NCI-H2227 (cell line): ENCODE measurements around the gene SRSF5.
"Not testable (repeated sequence)": the region's sequence is repeated elsewhere in the genome, so short reads cannot be mapped to it uniquely, and the experiment has no call there.

Experiments
- DNase-seq: peaks from one replicate; lab custom pipeline; 2025; ENCODE audit not compliant: unreplicated experiment; lab: John Stamatoyannopoulos, UW

SRSF5 gene

DNA sequence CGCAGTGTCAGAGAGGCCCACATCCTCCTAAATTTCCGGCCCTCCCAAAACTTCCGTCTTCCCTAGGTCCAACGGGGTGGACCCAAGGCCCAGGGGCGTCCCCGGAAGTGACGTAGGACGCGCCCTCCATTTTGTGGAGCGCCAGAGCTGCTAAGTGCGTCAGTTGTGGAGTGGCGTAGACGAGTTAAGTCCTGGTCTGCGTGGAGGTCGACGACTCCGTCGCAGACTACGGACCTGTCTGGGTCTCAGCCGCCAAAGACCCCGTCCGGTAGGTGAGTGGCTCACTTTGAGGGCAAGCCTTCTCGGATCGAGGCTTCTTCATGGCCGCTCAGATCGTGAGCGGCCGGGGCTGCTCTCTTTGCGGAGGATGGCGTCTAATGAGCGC, at the start of gene SRSF5:
Gene SRSF5 (plus strand): TSS at position 159 of the 385 bp plus-strand sequence. CDS start 1,015 bp downstream, outside the sequence.
- DNase-seq: peak; percentile 97

DNA sequence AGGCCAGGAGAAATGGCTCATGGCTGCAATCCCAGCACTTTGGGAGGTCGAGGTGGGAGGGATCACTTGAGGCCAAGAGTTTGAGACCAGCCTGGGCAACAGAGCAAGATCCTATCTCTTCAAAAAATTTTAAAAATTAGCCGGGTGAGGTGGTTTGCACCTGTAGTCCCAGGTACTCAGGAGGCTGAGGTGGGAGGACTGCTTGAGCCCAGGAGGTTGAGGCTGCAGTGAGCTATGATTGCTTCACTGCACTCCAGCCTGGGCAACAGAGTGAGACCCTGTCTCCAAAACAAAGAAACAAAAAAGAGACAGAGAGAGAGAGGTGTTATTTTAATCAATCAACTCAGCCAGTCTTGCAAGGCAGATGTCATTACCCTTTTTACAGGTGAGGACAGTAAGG, 48.3 kb upstream of the SRSF5 start:
- DNase-seq: not testable (repeated sequence)

- no peak for DNase-seq
These were observed 47.4 kb upstream of the SRSF5 start for GRCh38 chr14:69719501-69719951.

- no peak for DNase-seq
These were observed 46.0 kb upstream of the SRSF5 start for GRCh38 chr14:69720912-69721311.

- DNase-seq: peak; percentile 87
These were observed 40.0 kb upstream of the SRSF5 start for GRCh38 chr14:69726761-69727511.

DNA sequence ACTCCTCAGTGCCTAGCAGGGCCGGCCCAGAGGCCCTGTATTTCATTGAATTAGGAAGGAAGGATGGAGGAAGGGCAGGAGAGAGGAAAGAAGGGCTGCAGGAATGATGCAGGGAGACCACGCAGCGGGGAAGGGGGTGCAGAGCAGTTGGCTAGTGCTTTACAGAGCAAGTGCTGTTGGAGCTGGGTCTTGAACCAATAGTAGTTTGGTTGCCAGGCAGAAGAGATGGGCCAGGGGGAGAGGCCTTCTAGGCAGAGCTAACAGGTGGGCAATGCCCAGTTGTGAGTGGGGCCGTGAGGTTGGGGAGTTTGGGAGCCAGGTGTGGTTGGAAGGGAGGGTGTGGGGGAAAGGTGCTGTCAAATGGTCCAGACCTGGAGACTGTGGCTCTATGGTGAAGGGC, 39.1 kb upstream of the SRSF5 start:
- DNase-seq: no peak

DNA sequence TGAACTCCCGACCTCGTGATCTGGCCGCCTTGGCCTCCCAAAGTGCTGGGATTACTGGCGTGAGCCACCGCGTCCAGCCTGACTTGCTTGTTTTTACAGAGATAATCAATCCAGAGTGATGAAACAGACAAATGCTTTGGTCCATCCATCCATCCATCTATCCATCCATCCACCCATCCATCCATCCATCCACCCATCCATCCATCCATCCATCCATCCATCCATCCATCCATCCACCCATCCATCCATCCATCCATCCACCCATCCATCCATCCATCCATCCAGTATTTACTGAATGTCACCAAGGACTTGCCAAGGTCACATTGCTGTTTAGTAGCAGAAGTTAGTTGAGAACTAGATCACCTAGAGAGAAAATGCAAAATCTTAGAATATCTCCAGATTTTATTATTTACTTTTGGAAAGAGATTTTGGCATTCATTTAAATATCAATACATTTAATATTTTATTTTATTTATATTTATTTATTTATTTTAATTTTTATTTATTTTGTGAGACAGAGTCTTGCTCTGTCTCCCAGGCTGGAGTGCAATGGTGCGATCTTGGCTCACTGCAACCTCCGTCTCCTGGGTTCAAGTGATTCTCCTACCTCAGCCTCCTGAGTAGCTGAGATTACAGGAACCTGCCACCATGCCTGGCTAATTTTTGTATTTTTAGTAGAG, 34.9 kb upstream of the SRSF5 start:
- DNase-seq: not testable (repeated sequence)

DNA sequence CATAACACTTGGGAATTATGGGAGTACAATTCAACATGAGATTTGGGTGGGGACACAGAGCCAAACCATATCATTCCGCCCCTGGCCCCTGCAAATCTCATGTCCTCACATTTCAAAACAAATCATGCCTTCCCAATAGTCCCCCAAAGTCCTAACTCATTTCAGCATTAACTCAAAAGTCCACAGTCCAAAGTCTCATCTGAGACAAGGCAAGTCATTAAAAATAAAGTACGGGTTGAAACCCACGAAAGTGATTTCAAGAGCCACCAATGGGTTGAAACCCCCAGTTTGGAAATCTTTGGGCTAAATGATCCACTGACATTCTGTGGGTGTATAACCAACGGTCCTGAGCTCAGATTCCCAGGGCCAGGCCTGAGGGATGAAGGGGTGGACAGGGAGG, 30.5 kb upstream of the SRSF5 start:
- DNase-seq: not testable (repeated sequence)

DNA sequence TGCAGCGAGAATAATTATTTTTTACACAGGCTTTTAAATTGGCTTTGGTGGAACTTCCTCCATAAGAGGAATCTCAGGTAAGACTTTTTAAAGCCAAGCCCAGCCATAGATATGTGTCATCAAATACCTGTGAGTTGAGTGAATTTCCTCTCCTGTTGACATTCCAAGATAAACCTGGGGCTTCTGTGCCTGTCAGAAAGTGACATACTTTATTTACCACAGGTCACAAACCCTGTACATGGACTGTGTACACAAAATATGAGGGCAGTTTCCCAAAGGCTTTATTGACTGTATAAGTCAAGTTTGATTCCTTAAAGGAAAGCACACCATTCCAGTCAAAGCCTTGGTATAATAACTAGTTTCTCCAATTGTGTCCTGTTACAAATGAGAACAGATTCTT, 25.9 kb upstream of the SRSF5 start:
- no peak for DNase-seq

DNA sequence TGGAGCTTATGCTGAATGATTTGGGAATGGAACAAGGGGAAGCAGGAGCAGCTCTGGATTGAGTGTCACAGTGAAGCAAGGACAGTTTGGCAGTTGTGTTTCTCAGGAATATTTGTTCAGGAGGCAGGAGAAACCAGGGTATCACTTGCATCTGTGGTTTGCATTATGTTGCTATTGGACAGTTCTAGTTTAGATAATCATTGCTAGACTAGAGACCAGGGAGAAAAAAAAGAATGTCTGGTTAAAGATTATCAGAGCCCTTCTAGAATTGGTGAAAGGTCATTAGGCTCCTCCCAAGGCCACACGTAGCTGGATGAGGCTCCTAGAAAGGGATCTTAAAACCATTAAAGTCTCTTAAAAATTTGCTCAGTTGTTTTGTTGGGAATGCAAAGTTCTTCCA, 17.0 kb upstream of the SRSF5 start:
- no peak for DNase-seq

DNA sequence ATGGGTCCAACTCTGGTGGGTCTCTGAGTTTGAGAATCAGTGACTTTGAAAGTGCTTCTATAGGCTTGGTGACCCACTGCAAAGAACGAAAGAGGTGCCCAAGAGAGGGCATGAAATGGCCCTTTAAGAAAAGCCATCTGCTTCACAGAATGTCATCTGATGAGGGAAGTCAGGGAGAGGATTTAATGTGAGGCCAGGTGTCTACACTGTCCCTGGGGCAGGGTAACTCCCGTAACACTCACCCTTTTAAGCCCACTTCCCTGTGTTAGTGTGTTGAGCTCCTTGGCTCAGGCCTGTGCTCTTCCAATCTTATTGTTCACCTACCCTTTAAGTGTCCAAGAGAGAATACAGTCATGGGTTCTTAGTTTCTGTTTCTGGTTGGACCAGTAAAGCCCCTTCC, 16.4 kb upstream of the SRSF5 start:
- no peak for DNase-seq

DNA sequence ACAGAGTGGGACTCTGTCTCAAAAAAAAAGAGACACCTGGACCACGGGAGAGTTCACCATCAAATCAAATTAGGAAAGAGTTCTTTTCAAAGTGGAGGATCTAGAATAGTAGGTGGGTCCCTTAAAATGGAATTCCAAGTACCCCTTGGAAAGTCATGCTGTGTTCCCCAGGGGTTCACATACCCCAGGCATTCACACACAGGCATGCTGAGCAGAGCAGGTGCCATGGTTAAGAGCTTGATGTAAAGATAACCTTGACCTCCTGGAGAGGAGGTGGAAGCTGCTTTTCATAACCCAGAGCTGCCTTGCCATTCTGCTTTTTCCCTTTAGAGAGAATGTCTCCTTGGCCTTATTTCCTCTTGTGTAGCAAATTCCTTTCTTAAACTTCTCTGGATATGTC, 14.2 kb upstream of the SRSF5 start:
- no peak for DNase-seq

DNA sequence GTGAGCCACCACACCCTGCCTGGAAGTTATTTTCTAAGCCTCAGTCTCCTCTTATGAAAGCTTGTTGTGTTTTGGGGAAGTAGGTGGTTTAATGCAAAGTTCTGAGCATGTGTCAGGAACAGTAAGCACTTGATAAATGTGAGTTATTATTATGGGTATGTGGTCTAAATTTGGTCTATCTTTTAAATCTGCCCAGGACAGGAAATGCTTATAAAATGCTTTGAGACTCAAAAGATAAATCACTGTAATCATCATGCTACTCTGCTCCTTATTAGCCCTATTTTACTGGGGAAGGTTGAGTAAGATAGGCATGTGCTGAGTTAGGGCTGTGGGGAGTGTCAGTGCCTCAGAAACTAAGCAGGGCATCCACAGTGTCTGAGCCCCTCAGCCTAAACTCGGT, 13.1 kb upstream of the SRSF5 start:
- DNase-seq: no peak

DNA sequence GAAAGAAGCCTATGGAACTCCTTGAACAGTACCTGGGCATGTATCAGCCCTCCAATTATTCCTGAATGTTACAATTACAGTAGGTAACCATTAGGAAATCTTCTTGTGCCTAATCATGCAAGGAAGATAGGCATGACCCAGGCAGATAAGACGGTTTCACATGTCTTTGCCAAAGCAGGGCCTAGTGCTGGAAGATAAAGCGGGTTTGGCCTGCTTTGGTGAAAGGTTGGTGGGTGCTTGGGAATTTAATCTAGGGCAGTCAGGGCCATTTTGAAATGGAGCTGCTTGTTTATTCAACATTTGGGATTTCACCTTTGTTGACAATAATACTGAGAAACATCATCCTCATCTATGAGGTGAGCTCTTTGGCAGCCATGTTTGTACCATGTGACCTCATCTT, 12.5 kb upstream of the SRSF5 start:
- DNase-seq: no peak

GRCh38 chr14:69755296-69755695, 11.6 kb upstream of the SRSF5 start:
- DNase-seq: no peak

DNA sequence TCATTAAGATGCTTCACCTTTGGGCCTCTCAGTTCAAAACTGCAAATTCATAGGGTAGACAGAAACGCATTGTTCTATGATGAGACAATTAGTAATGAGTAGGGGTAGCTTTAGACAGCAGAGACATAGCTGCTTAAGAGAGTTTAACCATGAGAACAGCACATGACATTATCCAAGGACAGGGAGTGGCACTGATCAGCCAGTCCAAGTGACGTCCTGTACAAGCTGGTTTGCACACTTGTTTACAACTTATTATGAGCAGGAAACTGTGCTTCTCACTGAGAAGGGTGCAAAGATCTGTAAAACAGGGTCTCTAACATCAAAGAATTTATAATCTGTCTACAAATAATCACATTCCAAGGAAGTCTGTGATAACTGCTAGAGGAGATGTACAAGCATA, 11.2 kb upstream of the SRSF5 start:
- no peak for DNase-seq

GRCh38 chr14:69756298-69756697, 10.6 kb upstream of the SRSF5 start:
- no peak for DNase-seq

GRCh38 chr14:69760810-69761209, 6.1 kb upstream of the SRSF5 start:
- DNase-seq: no peak

GRCh38 chr14:69763761-69764510, 3.0 kb upstream of the SRSF5 start:
- DNase-seq: no peak

DNA sequence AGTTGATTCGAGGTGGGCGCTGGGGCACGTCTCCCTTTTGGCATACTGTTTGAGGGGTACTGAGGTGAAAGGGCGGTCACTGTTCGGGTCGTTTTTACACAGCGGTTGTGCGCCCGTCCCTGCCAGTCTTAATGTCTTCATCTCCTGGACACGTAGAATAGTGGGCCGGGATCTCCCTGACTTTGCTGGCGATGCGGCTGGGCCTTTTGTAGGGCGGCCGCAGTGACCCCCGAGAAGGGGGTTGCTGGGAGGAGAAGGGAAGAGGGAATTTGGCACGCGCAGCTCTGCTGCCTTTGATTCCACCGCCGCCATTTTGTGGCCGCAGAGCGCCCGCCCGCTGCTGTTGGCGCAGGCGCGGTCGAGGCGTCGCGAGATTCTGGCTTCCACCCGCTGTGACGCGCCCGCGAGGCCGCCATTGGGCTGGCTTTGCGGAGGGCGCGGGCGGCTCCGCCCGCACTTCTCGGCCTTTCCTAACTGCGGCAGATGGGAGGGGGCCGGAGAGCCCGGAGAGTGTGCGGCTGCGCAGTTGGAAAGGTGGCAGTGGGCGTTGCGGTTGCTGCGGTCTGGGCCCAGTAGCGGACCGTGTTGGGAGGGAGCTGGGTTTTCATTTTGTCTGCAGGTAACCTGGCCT, 542 bp downstream of the SRSF5 start:
- peak; percentile 98 for DNase-seq

- DNase-seq: no peak
These were observed 1.9 kb downstream of the SRSF5 start for GRCh38 chr14:69768873-69769272.
